GM12801 (cell line): ENCODE measurements around the gene BAZ2B.

Experiments used
- CTCF ChIP-seq: IDR thresholded peaks from one replicate; pipeline ENCODE4 v1.5.1; 2011; ENCODE audit warnings: control low read depth; ENCODE audit not compliant: insufficient read length; ENCODE audit errors: extremely low read depth

BAZ2B gene

GRCh38 chr2:159275111-159275510, 341.2 kb downstream of the BAZ2B start:
- no peak for TF ChIP-seq CTCF

DNA sequence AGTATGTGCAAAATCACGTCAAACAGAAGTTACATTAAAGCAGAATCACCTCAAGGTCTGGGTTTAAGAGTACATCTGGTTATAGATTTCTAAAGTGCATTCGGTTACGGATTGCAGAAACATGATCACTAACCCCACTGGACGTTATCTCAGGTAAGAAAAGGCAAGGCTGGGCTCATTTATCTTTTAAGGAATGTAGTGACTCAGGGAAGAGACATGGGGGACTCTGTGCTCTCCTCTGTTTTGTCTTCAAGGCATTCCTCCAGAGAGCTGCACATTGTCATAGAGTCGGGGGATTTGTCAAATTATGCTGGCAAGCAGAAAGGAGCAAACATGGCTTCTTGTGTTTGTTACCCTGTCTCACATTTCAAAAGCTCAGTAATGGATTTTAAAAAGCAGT, 344.2 kb downstream of the BAZ2B start:
- TF ChIP-seq CTCF: no peak

GRCh38 chr2:159270744-159271379, 345.5 kb downstream of the BAZ2B start:
- TF ChIP-seq CTCF: no peak
